ENCODE measurements around the gene SPEG. TPM values are rescaled to one million over a fixed set of nuclear protein-coding genes. Genes with fewer than 3 reads are reported as not detected.

Gene SPEG
- total RNA-seq, 1 donor from 2014 or later = 6.1 TPM

GRCh38 chr2:219507581-219508443 is 73.2 kb downstream of the SPEG start:
- no peak for DNase-seq (ENCODE audit: low spot score)
- Mint-ChIP-seq H3K27me3 (ENCODE audit: unreplicated experiment) (peaks cover 11% of the 10 kb centered on the region), H3K27ac (ENCODE audit: unreplicated experiment) (no peak overlapping the region), H3K4me1 (ENCODE audit: unreplicated experiment) (peaks cover 35% of the 10 kb centered on the region), H3K4me3 (ENCODE audit: unreplicated experiment) (no peak overlapping the region), H3K9me3 (ENCODE audit: unreplicated experiment) (no peaks in the 10 kb centered on the region), H3K36me3 (ENCODE audit: low read depth, unreplicated experiment) (peaks cover 24% of the 10 kb centered on the region)
- no peak for TF ChIP-seq CTCF (IDR thresholded peaks at IDR 0.05; ENCODE audit: unreplicated experiment)

- H3K9me3 Mint-ChIP-seq (ENCODE audit: unreplicated experiment) = no peaks in the 10 kb centered on the region
- no peak for TF ChIP-seq CTCF (IDR thresholded peaks at IDR 0.05; ENCODE audit: unreplicated experiment)
- no peak overlapping the region for H3K4me3 Mint-ChIP-seq (ENCODE audit: unreplicated experiment)
- DNase-seq (ENCODE audit: low spot score) = no peak
- H3K4me1 Mint-ChIP-seq (ENCODE audit: unreplicated experiment) = peaks cover 34% of the 10 kb centered on the region
- peaks cover 22% of the 10 kb centered on the region for H3K36me3 Mint-ChIP-seq (ENCODE audit: low read depth, unreplicated experiment)
- no peak overlapping the region for H3K27ac Mint-ChIP-seq (ENCODE audit: unreplicated experiment)
- peaks cover 11% of the 10 kb centered on the region for H3K27me3 Mint-ChIP-seq (ENCODE audit: unreplicated experiment)
Observed at GRCh38 chr2:219508444-219508734, 73.7 kb downstream of the SPEG start.

GRCh38 chr2:219508971-219509779 is 74.5 kb downstream of the SPEG start:
- peaks cover 14% of the 10 kb centered on the region for H3K27me3 Mint-ChIP-seq (ENCODE audit: unreplicated experiment)
- H3K27ac Mint-ChIP-seq (ENCODE audit: unreplicated experiment) = peak overlapping the region; percentile 57
- peaks cover 18% of the 10 kb centered on the region for H3K36me3 Mint-ChIP-seq (ENCODE audit: low read depth, unreplicated experiment)
- peak overlapping the region; percentile 79 for H3K4me3 Mint-ChIP-seq (ENCODE audit: unreplicated experiment)
- H3K9me3 Mint-ChIP-seq (ENCODE audit: unreplicated experiment) = no peaks in the 10 kb centered on the region
- no peak for TF ChIP-seq CTCF (IDR thresholded peaks at IDR 0.05; ENCODE audit: unreplicated experiment)
- DNase-seq (ENCODE audit: low spot score) = no peak
- H3K4me1 Mint-ChIP-seq (ENCODE audit: unreplicated experiment) = peaks cover 35% of the 10 kb centered on the region

GRCh38 chr2:219509780-219510511 is 75.3 kb downstream of the SPEG start:
- Mint-ChIP-seq H3K36me3 (ENCODE audit: low read depth, unreplicated experiment) (peaks cover 13% of the 10 kb centered on the region), H3K27ac (ENCODE audit: unreplicated experiment) (peak overlapping the region; percentile 57), H3K4me1 (ENCODE audit: unreplicated experiment) (peaks cover 36% of the 10 kb centered on the region), H3K27me3 (ENCODE audit: unreplicated experiment) (peaks cover 11% of the 10 kb centered on the region), H3K4me3 (ENCODE audit: unreplicated experiment) (peak overlapping the region; percentile 79), H3K9me3 (ENCODE audit: unreplicated experiment) (no peaks in the 10 kb centered on the region)
- DNase-seq (ENCODE audit: low spot score) = peak; percentile 80
- TF ChIP-seq CTCF (IDR thresholded peaks at IDR 0.05; ENCODE audit: unreplicated experiment) = peak; percentile 42

Measured in endothelial cell (in vitro differentiated cells).